Measurements from ENCODE around the gene CRYBA4.

- TF ChIP-seq, protein P1, sequence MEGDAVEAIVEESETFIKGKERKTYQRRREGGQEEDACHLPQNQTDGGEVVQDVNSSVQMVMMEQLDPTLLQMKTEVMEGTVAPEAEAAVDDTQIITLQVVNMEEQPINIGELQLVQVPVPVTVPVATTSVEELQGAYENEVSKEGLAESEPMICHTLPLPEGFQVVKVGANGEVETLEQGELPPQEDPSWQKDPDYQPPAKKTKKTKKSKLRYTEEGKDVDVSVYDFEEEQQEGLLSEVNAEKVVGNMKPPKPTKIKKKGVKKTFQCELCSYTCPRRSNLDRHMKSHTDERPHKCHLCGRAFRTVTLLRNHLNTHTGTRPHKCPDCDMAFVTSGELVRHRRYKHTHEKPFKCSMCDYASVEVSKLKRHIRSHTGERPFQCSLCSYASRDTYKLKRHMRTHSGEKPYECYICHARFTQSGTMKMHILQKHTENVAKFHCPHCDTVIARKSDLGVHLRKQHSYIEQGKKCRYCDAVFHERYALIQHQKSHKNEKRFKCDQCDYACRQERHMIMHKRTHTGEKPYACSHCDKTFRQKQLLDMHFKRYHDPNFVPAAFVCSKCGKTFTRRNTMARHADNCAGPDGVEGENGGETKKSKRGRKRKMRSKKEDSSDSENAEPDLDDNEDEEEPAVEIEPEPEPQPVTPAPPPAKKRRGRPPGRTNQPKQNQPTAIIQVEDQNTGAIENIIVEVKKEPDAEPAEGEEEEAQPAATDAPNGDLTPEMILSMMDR (IDR thresholded peaks at IDR 0.05) = no peak
- TF ChIP-seq EP300 (IDR thresholded peaks at IDR 0.05) (no peak), POLR2AphosphoS5 (IDR thresholded peaks at IDR 0.05) (no peak)
Observed at GRCh38 chr22:26608129-26608528, 13.6 kb upstream of the CRYBA4 start.
